HG03196 (cell line): Measurements from ENCODE around the gene KDM1A.
A peak's percentile ranks its signal among the peaks of the same experiment; 100 is the strongest.

Source experiments
- ATAC-seq: cut with Tn5 transposase; IDR thresholded peaks from one replicate; pipeline ENCODE4 v1.9.1; 2021; ENCODE audit not compliant: unreplicated experiment

The KDM1A gene

GRCh38 chr1:23066075-23066474 is 46.8 kb downstream of the KDM1A start:
- no peak for ATAC-seq

- no peak for ATAC-seq
Measured at GRCh38 chr1:23069149-23069548, 49.9 kb downstream of the KDM1A start.

DNA sequence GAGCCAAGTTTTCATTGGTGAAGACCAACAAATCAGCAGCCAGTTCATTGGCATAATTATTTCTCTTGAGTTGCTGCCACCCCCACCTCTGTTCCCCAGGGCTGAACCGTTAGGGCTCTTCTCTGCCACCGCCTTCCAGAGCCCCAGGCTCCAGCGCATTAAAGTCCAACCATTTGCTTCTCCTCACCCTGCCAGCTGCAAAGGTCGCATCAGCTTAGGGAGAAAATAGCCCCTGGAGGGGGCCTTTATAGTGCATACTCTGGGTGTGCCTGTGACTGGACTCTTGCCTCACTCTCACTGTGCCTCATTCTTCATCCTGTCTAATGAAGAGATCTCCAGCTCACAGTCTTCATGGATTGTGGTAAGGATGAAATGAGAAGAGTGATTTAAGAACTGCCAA is 50.4 kb downstream of the KDM1A start:
- no peak for ATAC-seq

DNA sequence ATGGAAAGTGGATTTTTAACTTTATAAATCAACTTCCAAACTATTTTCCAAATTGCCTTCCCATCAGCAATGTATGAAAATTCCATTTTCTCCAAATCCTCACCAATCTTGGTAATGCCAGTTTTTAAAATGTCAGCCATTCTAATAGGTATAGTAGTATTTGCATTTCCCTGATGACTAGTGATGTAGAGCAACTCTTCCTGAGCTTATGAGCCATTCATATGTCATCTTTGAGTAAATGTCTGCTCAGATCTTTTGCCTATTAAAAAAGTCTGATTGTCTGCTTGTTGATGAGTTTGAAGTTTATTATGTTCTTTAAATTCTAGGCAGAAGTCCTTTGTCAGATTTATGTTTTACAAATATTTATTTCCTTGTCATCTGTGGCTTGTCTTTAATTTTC is 54.7 kb downstream of the KDM1A start:
- no peak for ATAC-seq

GRCh38 chr1:23079025-23079424 is 59.8 kb downstream of the KDM1A start:
- ATAC-seq: no peak

GRCh38 chr1:23080885-23081284 is 61.6 kb downstream of the KDM1A start:
- ATAC-seq: no peak

- ATAC-seq: no peak
Measured at GRCh38 chr1:23081376-23081775, 62.1 kb downstream of the KDM1A start.

GRCh38 chr1:23083714-23084480 is 64.6 kb downstream of the KDM1A start:
- ATAC-seq: no peak

DNA sequence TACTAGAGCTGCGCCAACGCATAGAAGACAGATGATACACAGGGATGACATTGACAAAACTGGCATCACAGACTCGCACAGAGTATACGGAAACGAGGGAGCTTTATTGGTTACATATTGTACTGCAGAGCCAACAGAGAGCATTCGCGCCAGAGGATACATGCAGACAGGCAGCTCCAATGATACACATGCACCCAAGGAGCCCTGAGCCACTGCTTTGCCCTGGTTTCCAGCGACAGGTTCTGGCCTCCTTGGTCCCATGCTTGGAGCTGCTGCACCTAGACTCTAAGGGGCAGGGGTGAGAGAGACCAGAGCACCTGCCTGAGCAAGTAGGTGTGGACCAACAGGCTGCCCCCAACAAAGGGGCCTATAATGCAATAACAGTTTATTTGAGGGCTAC is 65.6 kb downstream of the KDM1A start:
- no peak for ATAC-seq

GRCh38 chr1:23085696-23086095 is 66.4 kb downstream of the KDM1A start:
- ATAC-seq: no peak

DNA sequence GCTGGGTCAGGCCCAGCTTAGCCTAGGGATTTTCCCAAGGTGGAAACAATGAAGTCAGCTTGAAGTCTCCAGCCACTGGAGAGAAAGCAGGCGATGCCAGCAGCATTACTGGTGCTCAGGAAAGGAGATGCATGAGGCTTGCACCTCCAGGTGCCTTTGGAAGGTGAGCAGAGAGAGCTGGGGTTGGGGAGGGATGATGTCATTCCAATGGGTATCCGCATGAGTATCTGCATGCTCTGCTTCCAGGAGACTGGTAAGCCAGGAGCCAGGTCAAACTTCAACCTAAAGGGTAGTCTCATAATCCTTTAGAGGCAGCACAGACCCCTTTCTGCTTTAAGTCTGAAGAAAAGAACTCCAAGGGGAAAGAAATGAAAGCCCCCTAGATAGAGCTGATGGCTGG is 68.8 kb downstream of the KDM1A start:
- no peak for ATAC-seq

- ATAC-seq: no peak
Measured at GRCh38 chr1:23090056-23090455, 70.8 kb downstream of the KDM1A start.

DNA sequence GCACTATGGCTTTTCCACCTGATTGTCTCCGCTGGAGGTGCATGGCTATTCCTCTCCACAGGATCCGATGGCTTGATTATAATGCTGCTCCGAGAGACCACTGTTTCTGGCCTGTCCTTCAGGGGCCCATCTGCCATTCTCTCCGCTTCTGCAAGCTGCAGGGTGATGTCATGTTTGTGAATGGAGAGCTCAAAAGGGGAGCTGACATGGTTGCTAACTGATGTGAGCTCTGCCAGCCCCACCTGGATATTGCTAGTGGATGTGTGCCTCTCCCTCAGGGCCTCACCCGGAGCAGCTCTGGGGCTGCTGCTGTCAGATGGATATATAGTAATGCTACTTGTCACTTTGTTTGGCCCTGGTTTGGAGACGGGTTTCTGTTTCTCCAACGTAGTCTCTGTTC is 72.3 kb downstream of the KDM1A start:
- no peak for ATAC-seq

DNA sequence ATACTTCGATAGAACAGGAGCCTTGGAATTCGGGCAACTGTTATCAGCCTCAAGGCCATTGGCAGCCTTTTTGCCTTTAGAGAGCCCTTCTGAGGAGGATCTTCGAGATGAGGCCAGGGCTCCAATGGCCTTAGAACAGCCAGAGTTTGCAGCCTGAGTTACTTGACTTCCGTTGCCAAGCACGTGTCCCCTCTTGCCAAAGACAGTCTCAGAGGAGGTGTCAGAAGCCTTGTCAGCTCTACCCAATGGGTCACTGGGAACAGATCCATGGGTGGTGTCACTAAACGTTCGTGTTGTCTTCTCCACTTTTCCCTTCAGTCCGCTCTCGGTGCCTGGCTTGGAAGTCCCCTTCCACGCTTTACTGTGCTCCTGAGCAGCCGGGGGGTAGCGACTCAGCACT is 73.2 kb downstream of the KDM1A start:
- ATAC-seq: no peak

GRCh38 chr1:23097316-23097715 is 78.0 kb downstream of the KDM1A start:
- no peak for ATAC-seq

GRCh38 chr1:23098463-23099170 is 79.3 kb downstream of the KDM1A start:
- ATAC-seq: no peak

DNA sequence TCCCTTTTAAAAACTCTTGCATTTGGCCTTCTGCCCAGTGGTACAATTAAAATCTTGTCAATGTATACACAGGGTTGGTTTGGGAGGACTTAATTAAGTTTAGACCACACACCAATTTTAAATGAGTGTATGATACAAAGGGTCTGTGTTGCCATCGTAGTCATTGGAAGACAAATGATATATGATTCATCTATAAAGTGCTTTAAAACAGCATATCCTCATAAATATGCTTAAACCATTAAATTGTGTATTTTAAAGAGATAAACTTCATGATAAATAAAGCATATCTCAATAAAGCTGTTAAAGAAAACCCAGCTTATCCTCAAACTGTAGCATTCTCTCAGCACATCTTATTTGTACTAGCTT is 79.9 kb downstream of the KDM1A start:
- no peak for ATAC-seq

DNA sequence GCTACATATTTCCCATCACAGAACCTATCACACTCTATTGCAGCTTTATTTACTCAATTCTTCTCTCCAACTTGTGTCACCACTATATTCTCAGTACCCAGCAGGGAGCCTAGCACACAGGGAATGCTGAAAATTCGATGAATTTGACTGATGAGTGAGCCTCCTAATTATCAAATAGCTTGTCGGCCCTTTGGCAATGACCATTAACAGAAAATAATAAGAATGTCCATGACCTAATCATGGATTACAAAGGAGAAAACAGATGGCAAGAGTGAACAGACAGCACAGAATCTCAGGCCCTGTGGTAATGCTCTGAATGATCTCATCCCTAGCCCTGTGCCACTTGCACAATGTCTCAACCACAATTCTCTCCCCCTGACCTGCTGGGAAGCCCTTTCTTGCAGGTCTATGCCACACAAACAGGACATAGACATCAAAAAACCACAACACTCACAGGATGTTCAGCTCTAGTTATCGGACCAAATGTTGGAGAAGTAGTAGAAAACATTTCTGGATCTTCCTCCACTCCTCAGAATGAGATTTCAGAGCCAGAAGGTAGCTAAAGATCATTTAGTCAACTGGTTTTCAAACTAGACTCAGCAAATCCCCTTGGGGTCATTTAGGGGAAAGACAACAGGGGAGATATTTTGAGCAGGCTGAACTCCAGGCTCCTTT is 80.9 kb downstream of the KDM1A start:
- peak; percentile 52 for ATAC-seq

DNA sequence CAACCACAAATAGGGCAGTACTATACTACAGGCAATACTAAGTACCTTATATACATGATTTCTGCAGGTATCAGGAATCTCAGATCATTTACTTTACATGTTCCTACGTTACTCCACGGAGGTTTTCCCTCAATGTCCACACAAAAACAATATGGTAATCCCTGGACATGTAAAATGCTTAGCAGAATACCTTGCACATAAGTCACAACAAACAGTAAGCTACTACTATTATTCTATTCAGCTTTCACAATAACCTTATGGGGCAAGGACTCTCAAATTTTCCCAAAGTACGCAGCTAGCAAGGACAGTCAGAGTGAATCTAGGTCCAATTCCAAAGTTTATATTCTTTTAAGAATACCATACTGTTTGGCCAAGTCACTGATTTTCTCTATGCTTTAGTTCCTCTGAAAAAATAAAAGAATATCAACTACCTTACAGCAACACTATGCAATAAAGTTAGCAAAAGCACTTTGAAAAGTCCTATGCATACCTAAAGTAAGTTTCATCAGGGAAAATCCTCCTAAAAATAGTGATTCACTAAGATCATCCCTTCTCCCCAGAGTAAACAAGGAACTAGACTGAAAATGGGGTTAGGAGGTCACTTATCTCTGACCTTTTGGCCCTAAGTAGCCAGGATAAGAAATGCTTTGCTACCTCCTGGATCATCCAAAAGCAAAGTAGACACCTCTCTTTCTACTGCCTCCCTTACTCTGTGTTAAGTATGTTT is 82.0 kb downstream of the KDM1A start:
- no peak for ATAC-seq

- ATAC-seq: no peak
Measured at GRCh38 chr1:23101887-23102286, 82.6 kb downstream of the KDM1A start.

DNA sequence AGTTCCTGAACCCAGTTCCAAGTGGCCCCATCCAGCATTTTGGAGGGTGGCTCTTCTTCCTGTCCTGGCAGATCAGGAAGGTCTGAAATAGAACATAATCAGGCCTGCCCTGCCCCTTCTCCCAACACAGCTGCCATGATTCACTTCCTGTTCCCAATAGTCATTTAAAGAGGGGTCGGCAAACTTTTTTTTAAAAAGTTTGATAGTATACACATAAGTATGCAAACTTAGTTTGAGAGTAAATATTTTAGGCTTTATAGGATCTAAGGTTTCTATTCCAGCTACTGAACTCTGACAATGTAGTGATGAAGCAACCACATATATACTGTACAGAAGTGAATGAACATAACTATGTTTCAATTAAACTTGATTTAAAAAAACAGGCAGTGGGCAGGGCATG is 83.0 kb downstream of the KDM1A start:
- no peak for ATAC-seq
